22Rv1 (cell line): ENCODE results near the gene MED12L.

Experiments used
- H3K27ac ChIP-seq: fragments of 450-650 bp; 2 replicates; pipeline ENCODE4 v1.5.1; 2017
- ZFX ChIP-seq: fragments of 450-650 bp; IDR thresholded peaks from 2 replicates; pipeline ENCODE4 v1.6.1; 2017; ENCODE audit warnings: antibody characterized with exemption, borderline replicate concordance
- TF ChIP-seq, protein P1 (sequence below): fragments of 450-650 bp; IDR thresholded peaks from 2 replicates; pipeline ENCODE4 v1.5.1; 2017; ENCODE audit warnings: mild to moderate bottlenecking

MED12L gene

GRCh38 chr3:151262871-151263525 lies 177.5 kb downstream of the MED12L start:
- TF ChIP-seq, protein P1, sequence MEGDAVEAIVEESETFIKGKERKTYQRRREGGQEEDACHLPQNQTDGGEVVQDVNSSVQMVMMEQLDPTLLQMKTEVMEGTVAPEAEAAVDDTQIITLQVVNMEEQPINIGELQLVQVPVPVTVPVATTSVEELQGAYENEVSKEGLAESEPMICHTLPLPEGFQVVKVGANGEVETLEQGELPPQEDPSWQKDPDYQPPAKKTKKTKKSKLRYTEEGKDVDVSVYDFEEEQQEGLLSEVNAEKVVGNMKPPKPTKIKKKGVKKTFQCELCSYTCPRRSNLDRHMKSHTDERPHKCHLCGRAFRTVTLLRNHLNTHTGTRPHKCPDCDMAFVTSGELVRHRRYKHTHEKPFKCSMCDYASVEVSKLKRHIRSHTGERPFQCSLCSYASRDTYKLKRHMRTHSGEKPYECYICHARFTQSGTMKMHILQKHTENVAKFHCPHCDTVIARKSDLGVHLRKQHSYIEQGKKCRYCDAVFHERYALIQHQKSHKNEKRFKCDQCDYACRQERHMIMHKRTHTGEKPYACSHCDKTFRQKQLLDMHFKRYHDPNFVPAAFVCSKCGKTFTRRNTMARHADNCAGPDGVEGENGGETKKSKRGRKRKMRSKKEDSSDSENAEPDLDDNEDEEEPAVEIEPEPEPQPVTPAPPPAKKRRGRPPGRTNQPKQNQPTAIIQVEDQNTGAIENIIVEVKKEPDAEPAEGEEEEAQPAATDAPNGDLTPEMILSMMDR, result no peak
- no peak for TF ChIP-seq ZFX
- no peak overlapping the region for H3K27ac ChIP-seq

- no peak for TF ChIP-seq ZFX
- TF ChIP-seq, protein P1, result no peak
These were observed 179.1 kb downstream of the MED12L start for GRCh38 chr3:151264605-151265004.

GRCh38 chr3:151265166-151265565 lies 179.7 kb downstream of the MED12L start:
- H3K27ac ChIP-seq, result no peak overlapping the region
- TF ChIP-seq, protein P1, result no peak
- no peak for TF ChIP-seq ZFX

More at GRCh38 chr3:151264605-151265004, 179.1 kb downstream of the MED12L start:
- no peak overlapping the region for H3K27ac ChIP-seq

DNA sequence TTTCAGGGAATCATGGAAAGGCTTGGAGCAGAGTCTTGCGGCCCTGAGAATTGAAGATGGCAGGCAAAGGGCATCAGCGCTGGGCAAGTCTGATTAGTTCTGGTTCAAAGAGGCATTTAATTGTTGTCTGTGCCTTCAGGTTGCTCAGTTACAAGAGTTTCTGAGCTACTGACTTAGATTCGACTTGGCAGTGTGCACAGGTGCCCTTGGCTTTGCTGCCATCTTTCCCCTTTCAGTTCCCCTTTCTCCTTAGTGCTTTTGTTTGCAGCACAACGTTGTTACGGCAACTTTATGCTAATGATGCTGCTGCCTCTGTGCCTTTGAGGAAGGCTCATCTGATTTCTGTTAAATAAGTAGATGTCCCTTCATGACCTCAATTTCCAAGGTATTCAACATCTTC lies 180.4 kb downstream of the MED12L start:
- TF ChIP-seq, protein P1, result no peak
- TF ChIP-seq ZFX, result no peak
- H3K27ac ChIP-seq, result no peak overlapping the region

GRCh38 chr3:151267066-151267465 lies 181.6 kb downstream of the MED12L start:
- no peak overlapping the region for H3K27ac ChIP-seq
- no peak for TF ChIP-seq ZFX
- TF ChIP-seq, protein P1, result no peak

GRCh38 chr3:151268267-151269235 lies 183.1 kb downstream of the MED12L start:
- no peak for TF ChIP-seq ZFX
- TF ChIP-seq, protein P1, result no peak
- H3K27ac ChIP-seq, result no peak overlapping the region

GRCh38 chr3:151269631-151270030 lies 184.2 kb downstream of the MED12L start:
- TF ChIP-seq, protein P1, result no peak
- no peak for TF ChIP-seq ZFX
- H3K27ac ChIP-seq, result no peak overlapping the region
